Endodermal cell (in vitro differentiated cells): ENCODE results near the gene LRP6. TPM values are rescaled to one million over a fixed set of nuclear protein-coding genes. Genes with fewer than 3 reads are reported as not detected.

ENCODE experiments used
- DNase-seq: peaks from one replicate; pipeline ENCODE4 v3.0.0-alpha.2; 2017
- H3K27ac ChIP-seq: 2 replicates; pipeline ENCODE4 v1.5.1; 2013; ENCODE audit warnings: mild to moderate bottlenecking, low read depth, low read length, moderate library complexity
- H3K27me3 ChIP-seq: 2 replicates; pipeline ENCODE4 v1.6.1; 2013; ENCODE audit warnings: mild to moderate bottlenecking, low read length, moderate library complexity; ENCODE audit not compliant: insufficient read depth, control insufficient read depth, poor library complexity, severe bottlenecking
- H3K36me3 ChIP-seq: 2 replicates; pipeline ENCODE4 v1.7.0; 2013; ENCODE audit warnings: mild to moderate bottlenecking, low read length, moderate library complexity; ENCODE audit not compliant: control insufficient read depth, insufficient read depth
- H3K4me1 ChIP-seq: one replicate; pipeline ENCODE4 v1.7.0; 2013; ENCODE audit warnings: low read length; ENCODE audit not compliant: control insufficient read depth, insufficient read depth
- H3K4me3 ChIP-seq: 2 replicates; pipeline ENCODE4 v1.5.1; 2013; ENCODE audit warnings: mild to moderate bottlenecking, low read length, moderate library complexity
- H3K9ac ChIP-seq: 2 replicates; pipeline ENCODE4 v1.6.1; 2013; ENCODE audit warnings: mild to moderate bottlenecking, low read length, moderate library complexity; ENCODE audit not compliant: poor library complexity, severe bottlenecking; ENCODE audit errors: extremely low read depth
- H3K9me3 ChIP-seq: 2 replicates; pipeline ENCODE4 v1.6.1; 2013; ENCODE audit warnings: mild to moderate bottlenecking, low read length, moderate library complexity; ENCODE audit not compliant: control insufficient read depth
- H3K27ac Mint-ChIP-seq: 2 replicates; pipeline ENCODE4 v1.8.0; 2020; ENCODE audit warnings: mixed read lengths
- H3K27me3 Mint-ChIP-seq: 2 replicates; pipeline ENCODE4 v1.8.0; 2021; ENCODE audit warnings: mild to moderate bottlenecking, mixed read lengths; ENCODE audit not compliant: insufficient read depth
- H3K36me3 Mint-ChIP-seq: 2 replicates; pipeline ENCODE4 v1.8.0; 2020; ENCODE audit warnings: low read depth, mixed read lengths
- H3K4me1 Mint-ChIP-seq: 2 replicates; pipeline ENCODE4 v1.8.0; 2020; ENCODE audit warnings: mixed read lengths
- H3K4me3 Mint-ChIP-seq: 2 replicates; pipeline ENCODE4 v1.8.0; 2020; ENCODE audit warnings: mild to moderate bottlenecking, moderate library complexity, mixed read lengths
- H3K9me3 Mint-ChIP-seq: 2 replicates; pipeline ENCODE4 v1.8.0; 2020; ENCODE audit warnings: mild to moderate bottlenecking, mixed read lengths
- CTCF ChIP-seq: fragments of 200-600 bp; sonication (generic); conservative IDR thresholded peaks from 2 replicates; pipeline ENCODE4 v1.5.0; 2021; ENCODE audit warnings: antibody characterized with exemption, mild to moderate bottlenecking
- WGBS, 2 experiments: methylation state at CpG; one replicate each; pipeline versions ENCODE4 v1.1.5 to v1.1.7; 2013; ENCODE audit warnings: missing lambda C conversion rate in 2 of 2, mixed read lengths in 1 of 2; ENCODE audit not compliant: insufficient coverage in 1 of 2, insufficient read length in 1 of 2; 5-methylcytosine and 5-hydroxymethylcytosine counted together
- total RNA-seq, 2 donors: library from RNA; stranded (reverse); fragmentation: NEBNext Ultra II Directional in 1 of 2; extraction: Animal tissue kit (Norgen Biotek cat#: 25700) in 1 of 2; gene quantifications; 2 replicates in 1 of 2; 3 replicates in 1 of 2; pipeline ENCODE4 v1.2.1, GENCODE V29; 2021

Gene LRP6
- total RNA-seq, 2 donors from 2014 or later, result 109 to 182 TPM

DNA sequence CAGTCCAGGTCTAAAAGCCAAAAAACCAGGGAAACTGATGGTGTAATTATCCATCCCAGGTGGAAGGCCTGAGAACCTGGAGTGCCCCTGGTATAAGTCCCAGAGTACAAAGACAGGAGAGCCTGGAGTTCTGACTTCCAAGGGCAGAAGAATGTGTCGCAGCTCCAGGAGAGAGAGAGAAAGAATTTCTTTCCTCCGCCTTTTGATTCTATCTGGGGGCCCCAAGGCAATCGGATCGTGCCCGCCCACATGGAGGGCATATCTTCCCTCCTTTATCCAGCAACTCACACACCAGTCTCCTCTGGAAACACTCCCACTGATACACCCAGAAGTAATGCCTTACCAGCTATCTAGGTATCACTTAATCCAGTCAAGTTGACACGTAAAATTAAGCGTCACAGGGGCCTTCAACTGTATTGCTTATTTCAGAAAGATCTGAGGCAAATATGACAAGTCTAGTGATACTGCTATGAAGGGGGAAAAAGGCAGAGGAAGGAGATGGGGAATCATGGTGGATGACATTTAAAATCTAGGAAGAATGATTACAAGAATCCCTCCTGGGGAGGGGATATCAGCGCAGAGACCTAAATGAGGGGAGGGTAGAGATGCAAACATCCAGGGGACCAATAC is 30.5 kb upstream of the LRP6 start:
- Mint-ChIP-seq H3K4me1 (peaks cover 17% of the 10 kb centered on the region), H3K27ac (no peak overlapping the region)
- no peak overlapping the region for H3K9ac ChIP-seq

GRCh38 chr12:12294215-12295005 is 27.6 kb upstream of the LRP6 start:
- no peak overlapping the region for H3K4me3 Mint-ChIP-seq
- DNase-seq, result peak; percentile 96
- H3K4me1 Mint-ChIP-seq, result peaks cover 17% of the 10 kb centered on the region
- Histone ChIP-seq H3K27ac (peak overlapping the region; percentile 4), H3K9ac (no peak overlapping the region), H3K36me3 (no peaks in the 10 kb centered on the region), H3K4me1 (no peaks in the 10 kb centered on the region), H3K27me3 (no peaks in the 10 kb centered on the region), H3K9me3 (no peaks in the 10 kb centered on the region), H3K4me3 (no peak overlapping the region)
- peaks cover 2% of the 10 kb centered on the region for H3K9me3 Mint-ChIP-seq
- no peaks in the 10 kb centered on the region for H3K36me3 Mint-ChIP-seq
- 50 to 65% methylated on average over 3 to 5 of the region's 5 CpGs for WGBS, 2 experiments
- TF ChIP-seq CTCF, result no peak
- H3K27me3 Mint-ChIP-seq, result peaks cover 3% of the 10 kb centered on the region
- peak overlapping the region; percentile 61 for H3K27ac Mint-ChIP-seq

More for the DNA sequence above, 30.5 kb upstream of the LRP6 start:
- H3K4me3 ChIP-seq, result no peak overlapping the region
- H3K4me1 ChIP-seq, result no peaks in the 10 kb centered on the region
- Mint-ChIP-seq H3K4me3 (no peak overlapping the region), H3K27me3 (no peaks in the 10 kb centered on the region), H3K36me3 (no peaks in the 10 kb centered on the region), H3K9me3 (peaks cover 3% of the 10 kb centered on the region)
- no peaks in the 10 kb centered on the region for H3K9me3 ChIP-seq
- H3K27ac ChIP-seq, result no peak overlapping the region
- no peaks in the 10 kb centered on the region for H3K36me3 ChIP-seq
- WGBS, 2 experiments, result 83 to 85% methylated on average over 6 to 8 of the region's 8 CpGs
- no peaks in the 10 kb centered on the region for H3K27me3 ChIP-seq
- DNase-seq, result no peak
- no peak for TF ChIP-seq CTCF

DNA sequence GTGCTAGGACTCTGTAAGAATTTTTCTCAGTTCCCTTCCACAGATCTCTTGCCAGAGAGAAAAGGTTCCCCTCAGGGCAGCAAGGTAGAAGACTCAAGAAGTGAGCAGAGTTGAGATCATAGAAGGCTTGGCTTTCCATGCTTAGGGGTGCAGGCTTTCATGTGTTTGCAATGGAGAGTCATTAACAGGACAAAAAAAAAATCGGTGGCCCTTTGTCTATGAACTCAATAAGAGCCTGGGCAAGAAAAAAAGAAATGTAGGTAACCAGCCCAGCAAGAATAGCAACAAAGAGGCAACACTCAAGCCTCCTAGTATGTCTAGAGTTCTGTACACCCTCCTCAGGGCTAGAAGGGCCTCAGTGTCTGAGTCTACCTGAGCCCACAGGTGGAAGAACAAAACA is 23.4 kb upstream of the LRP6 start:
- peaks cover 5% of the 10 kb centered on the region for H3K9me3 Mint-ChIP-seq
- 44 to 76% methylated on average over 1 of the region's 1 CpG for WGBS, 2 experiments
- no peak overlapping the region for H3K27ac Mint-ChIP-seq
- Histone ChIP-seq H3K9ac (no peak overlapping the region), H3K4me3 (no peak overlapping the region), H3K4me1 (no peaks in the 10 kb centered on the region), H3K36me3 (no peaks in the 10 kb centered on the region), H3K27ac (no peak overlapping the region), H3K27me3 (no peaks in the 10 kb centered on the region), H3K9me3 (no peaks in the 10 kb centered on the region)
- H3K4me3 Mint-ChIP-seq, result no peak overlapping the region
- no peak for DNase-seq
- peaks cover 9% of the 10 kb centered on the region for H3K27me3 Mint-ChIP-seq
- no peak for TF ChIP-seq CTCF
- H3K36me3 Mint-ChIP-seq, result no peaks in the 10 kb centered on the region
- peaks cover 16% of the 10 kb centered on the region for H3K4me1 Mint-ChIP-seq
